ENCODE data around the gene IPO11.
"Not testable (repeated sequence)": the region's sequence is repeated elsewhere in the genome, so short reads cannot be mapped to it uniquely, and the experiment has no call there.

IPO11 gene

GRCh38 chr5:62650197-62650596 lies 237.6 kb downstream of the IPO11 start:
- no peak for DNase-seq

GRCh38 chr5:62652225-62652624 lies 239.7 kb downstream of the IPO11 start:
- DNase-seq = no peak

GRCh38 chr5:62653001-62653863 lies 240.7 kb downstream of the IPO11 start:
- no peak for DNase-seq

GRCh38 chr5:62653864-62654575 lies 241.5 kb downstream of the IPO11 start:
- no peak for DNase-seq

DNA sequence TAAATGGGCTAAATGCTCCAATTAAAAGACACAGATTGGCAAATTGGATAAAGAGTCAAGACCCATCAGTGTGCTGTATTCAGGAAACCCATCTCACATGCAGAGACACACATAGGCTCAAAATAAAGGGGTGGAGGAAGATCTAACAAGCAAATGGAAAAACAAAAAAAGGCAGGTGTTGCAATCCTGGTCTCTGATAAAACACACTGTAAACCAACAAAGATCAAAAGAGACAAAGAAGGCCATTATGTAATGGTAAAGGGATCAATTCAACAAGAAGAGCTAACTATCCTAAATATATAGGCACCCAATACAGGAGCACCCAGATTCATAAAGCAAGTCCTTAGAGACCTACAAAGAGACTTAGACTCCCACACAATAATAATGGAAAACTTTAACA lies 245.2 kb downstream of the IPO11 start:
- not testable (repeated sequence) for DNase-seq

DNA sequence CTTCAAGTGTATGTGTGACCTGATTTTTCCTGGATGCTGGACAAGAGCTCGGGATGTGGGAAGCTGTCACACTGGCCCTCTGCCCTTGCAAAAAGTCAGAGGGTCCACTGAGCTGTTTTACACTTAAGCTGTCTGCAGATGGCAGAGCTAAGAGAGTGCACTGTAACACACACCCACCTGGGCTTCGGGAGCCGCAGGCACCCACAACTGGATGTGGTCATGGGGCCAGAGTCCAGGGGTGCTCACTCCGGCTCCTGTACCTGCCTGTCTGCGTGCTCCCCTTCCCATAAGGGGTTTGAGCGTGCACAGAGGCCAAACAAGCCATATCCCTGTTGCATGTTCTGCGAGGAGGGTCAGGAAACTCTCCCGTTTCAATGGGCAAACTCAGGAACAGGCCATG lies 248.6 kb downstream of the IPO11 start:
- no peak for DNase-seq

DNA sequence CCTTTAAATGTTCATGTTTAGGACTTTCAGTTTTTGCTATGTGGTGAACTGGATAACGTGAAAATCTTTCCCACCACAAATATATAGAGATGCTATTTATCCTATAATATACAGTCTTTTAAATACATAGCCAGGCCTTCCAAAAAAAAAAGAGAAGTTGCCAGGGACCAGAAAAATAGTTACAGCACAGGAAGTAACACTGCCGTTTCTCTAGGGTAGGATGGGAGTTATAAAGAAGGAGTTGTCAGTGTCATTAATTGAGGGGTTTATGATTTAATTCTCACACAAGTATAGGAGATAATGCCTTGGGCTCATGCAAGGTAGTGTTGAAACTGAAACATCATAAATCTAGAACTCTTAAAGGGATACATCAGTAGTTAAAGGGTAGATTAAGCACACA lies 250.0 kb downstream of the IPO11 start:
- no peak for DNase-seq

- DNase-seq = no peak
Measured at GRCh38 chr5:62671479-62671878, 258.9 kb downstream of the IPO11 start.

DNA sequence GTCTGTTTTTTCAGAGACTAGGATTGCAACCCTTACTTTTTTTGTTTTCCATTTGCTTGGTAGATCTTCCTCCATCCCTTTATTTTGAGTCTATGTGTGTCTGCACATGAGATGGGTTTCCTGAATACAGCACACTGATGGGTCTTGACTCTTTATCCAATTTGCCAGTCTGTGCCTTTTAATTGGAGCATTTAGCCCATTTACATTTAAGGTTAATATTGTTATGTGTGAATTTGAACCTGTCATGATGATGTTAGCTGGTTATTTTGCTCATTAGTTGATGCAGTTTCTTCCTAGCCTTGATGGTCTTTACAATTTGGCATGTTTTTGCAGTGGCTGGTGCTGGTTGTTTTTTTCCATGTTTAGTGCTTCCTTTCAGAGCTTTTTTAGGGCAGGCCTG lies 264.0 kb downstream of the IPO11 start:
- not testable (repeated sequence) for DNase-seq

Data from NCI-H526 (cell line).